ENCODE results near the gene GIGYF2. TPM values are rescaled to one million over a fixed set of nuclear protein-coding genes. Genes with fewer than 3 reads are reported as not detected.

Gene GIGYF2
- total RNA-seq, 1 donor from 2014 or later, result 59.9 TPM

DNA sequence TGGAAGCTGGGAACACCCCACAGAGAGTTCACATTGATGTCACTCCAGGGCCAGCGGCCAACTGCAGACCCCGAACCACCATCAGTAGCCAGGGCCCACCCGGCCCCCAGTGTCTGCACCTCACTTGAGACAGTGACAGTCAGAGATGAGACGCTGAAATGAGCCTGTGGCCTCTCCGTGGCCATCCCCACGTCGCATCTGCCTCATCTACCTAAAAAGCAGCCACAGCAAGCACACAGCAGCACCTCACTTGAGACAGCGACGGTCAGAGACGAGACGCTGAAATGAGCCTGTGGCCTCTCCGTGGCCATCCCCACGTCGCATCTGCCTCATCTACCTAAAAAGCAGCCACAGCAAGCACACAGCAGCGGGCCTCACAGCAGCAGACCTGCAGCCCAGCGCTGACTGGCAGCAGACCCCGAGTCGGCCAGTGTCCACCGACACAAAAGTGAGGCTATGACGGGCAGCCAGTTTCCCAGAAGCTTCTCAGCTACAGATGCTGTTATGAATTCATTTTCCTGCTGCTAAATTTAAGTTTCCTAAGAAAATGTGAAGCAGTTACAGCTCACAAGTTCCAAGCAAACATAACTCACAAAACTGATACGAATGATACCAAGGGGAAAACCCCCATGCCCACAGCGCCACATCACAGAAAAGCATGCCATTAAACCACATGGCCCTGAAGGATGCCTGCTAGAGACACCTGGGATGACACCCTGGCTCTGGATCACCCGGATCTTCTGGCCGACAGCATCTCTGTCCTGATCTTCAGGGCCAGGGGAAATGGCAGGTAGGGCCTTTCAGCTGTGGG lies 200.7 kb downstream of the GIGYF2 start:
- Histone ChIP-seq H3K27ac (replicated peaks) (no peak overlapping the region), H3K27me3 (ENCODE audit: low read depth) (peaks cover 55% of the 10 kb centered on the region), H3K9me3 (replicated peaks) (no peaks in the 10 kb centered on the region), H3K4me3 (no peak overlapping the region), H3K4me1 (no peaks in the 10 kb centered on the region), H3K36me3 (no peaks in the 10 kb centered on the region)
- intact Hi-C loops (cut with micrococcal nuclease), result no loop called here
- TF ChIP-seq CTCF (IDR thresholded peaks at IDR 0.05; ENCODE audit: borderline replicate concordance), result no peak
- no peak for DNase-seq

DNA sequence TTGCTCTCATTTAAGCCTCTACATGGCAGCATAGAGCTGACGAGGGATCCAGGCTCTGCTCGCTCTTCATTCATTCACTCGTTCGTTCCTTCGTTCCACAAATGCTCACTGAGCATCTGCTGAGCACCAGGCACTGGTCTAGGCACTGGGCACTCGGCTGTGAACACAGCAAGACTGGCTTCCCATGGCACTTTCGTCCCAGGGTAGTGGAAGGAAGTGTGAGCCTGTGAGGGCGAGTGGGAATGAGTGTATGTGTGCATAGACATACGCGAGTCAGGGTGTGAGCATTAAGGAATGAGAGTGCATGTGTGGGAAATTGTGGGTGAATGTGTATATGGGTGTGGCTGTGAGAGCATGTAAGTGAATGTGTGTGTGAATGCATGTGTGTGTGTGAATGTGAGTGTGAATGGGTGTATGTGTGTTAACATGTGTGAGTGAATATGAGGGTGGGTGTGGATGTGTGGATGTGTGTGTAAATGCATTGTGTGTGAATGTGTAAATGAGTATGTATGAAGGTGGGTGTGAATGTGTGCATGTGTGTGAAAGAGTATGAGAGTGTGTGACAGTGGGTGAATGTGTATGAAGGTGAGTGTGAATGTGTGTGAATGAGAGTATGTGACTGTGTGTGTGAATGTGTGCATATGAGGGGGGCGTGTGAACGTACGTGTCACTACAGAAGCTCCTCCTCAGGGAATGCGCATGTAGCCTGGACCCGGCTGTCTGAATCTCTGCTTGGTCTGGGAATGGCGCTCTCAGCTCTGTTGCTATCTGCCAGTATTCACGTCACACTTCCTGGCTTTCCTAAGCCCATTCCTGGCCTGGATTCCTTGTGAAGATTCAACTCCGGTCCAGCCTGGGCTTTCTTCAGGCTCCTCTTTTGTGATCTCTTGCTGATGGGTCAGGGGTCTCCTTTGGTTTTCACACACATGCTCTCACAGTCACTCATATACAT lies 201.7 kb downstream of the GIGYF2 start:
- Histone ChIP-seq H3K36me3 (no peaks in the 10 kb centered on the region), H3K4me3 (no peak overlapping the region), H3K27ac (replicated peaks) (no peak overlapping the region), H3K4me1 (no peaks in the 10 kb centered on the region), H3K27me3 (ENCODE audit: low read depth) (peaks cover 55% of the 10 kb centered on the region), H3K9me3 (replicated peaks) (no peaks in the 10 kb centered on the region)
- intact Hi-C loops (cut with micrococcal nuclease), result no loop called here
- no peak for TF ChIP-seq CTCF (IDR thresholded peaks at IDR 0.05; ENCODE audit: borderline replicate concordance)
- no peak for DNase-seq

- Histone ChIP-seq H3K27me3 (ENCODE audit: low read depth) (peaks cover 37% of the 10 kb centered on the region), H3K9me3 (replicated peaks) (no peaks in the 10 kb centered on the region), H3K27ac (replicated peaks) (no peak overlapping the region), H3K36me3 (no peaks in the 10 kb centered on the region), H3K4me3 (no peak overlapping the region), H3K4me1 (no peaks in the 10 kb centered on the region)
- no peak for DNase-seq
- intact Hi-C loops (cut with micrococcal nuclease), result no loop called here
- no peak for TF ChIP-seq CTCF (IDR thresholded peaks at IDR 0.05; ENCODE audit: borderline replicate concordance)
Measured at GRCh38 chr2:232900811-232901735, 203.9 kb downstream of the GIGYF2 start.

DNA sequence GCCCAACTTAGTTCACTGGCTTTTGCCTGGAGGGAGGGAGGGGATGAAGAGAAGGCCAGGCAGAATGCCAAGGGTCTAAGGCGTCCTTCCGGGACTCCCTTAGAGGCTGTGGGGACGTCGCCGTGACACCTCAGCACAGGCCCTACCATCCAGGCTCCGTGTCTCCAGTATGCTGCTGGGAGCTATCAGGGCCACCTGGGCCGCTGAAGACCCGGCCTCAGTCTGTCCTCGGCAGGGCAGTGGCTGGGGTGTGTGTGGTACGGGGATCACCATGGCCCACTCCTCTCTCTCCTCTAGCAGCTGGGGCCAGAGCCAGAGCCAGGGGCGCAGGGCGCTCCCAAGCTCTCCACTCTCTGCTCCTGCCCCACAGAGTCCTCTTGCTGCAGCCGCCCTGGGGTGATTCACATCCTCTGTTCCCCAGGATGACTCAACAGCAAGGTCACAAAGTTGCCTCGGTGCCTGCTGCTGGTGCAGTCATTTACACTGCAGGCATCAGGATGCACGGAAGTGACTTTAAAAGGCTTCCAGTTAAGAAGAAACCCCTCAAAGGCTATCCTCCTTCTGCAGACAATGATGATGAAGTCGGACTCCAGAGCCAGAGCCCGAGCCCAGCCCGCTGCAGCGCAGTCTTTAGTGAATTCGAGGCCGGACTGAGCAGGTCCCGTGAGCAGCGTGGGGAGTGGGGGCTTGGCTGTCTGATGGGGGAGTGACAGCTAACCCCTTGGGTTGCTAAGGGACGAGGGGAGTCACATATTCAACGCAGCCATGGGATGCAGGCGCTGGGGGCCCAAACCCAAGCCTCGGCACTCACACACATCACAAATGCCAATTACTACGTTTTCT lies 204.8 kb downstream of the GIGYF2 start:
- Histone ChIP-seq H3K4me1 (no peaks in the 10 kb centered on the region), H3K36me3 (no peaks in the 10 kb centered on the region), H3K27me3 (ENCODE audit: low read depth) (peaks cover 36% of the 10 kb centered on the region), H3K4me3 (no peak overlapping the region), H3K9me3 (replicated peaks) (no peaks in the 10 kb centered on the region), H3K27ac (replicated peaks) (no peak overlapping the region)
- TF ChIP-seq CTCF (IDR thresholded peaks at IDR 0.05; ENCODE audit: borderline replicate concordance), result no peak
- DNase-seq, result no peak
- intact Hi-C loops (cut with micrococcal nuclease), result no loop called here
